Prostate gland (tissue), 2 donors: ENCODE results near the gene PSMA7. TPM values are rescaled to one million over a fixed set of nuclear protein-coding genes. Genes with fewer than 3 reads are reported as not detected.

ENCODE experiments used
- DNase-seq: peaks from one replicate; pipeline ENCODE4 v3.0.0-alpha.2; 2019; ENCODE audit warnings: low spot score
- H3K27ac ChIP-seq, 2 donors: fragments of 200-600 bp; sonication (generic); 2 replicates each; pipeline ENCODE4 v1.5.1; 2017 to 2019
- H3K27me3 ChIP-seq: fragments of 200-600 bp; sonication (generic); replicated peaks from 2 replicates; pipeline ENCODE4 v1.5.1; 2019; ENCODE audit not compliant: insufficient read depth
- H3K36me3 ChIP-seq, 2 donors: fragments of 200-600 bp; sonication (generic); 1 replicate in 1 of 2; 2 replicates in 1 of 2; pipeline versions ENCODE4 v1.5.1 to v1.8.1; 2017 to 2019
- H3K4me1 ChIP-seq: fragments of 200-600 bp; sonication (generic); replicated peaks from 2 replicates; pipeline ENCODE4 v1.5.1; 2019
- H3K4me3 ChIP-seq, 2 donors: fragments of 200-600 bp; sonication (generic); 2 replicates each; pipeline ENCODE4 v1.5.1; 2017 to 2019
- H3K9me3 ChIP-seq: fragments of 200-600 bp; sonication (generic); 2 replicates; pipeline ENCODE4 v1.5.1; 2017
- POLR2A ChIP-seq: fragments of 450-650 bp; IDR thresholded peaks from one replicate; pipeline ENCODE4 v1.6.1; 2016; ENCODE audit warnings: antibody characterized with exemption, mild to moderate bottlenecking
- POLR2AphosphoS5 ChIP-seq: sonication (generic); formaldehyde crosslinking; IDR thresholded peaks from one replicate; pipeline ENCODE4 v1.6.1; 2017; ENCODE audit warnings: antibody characterized with exemption
- WGBS: methylation state at CpG from one replicate; pipeline ENCODE4 v1.1.5; 2018; 5-methylcytosine and 5-hydroxymethylcytosine counted together
- intact Hi-C: fragments of 100-400 bp; cut with DNase I; formaldehyde crosslinking; loops from one replicate; pipeline ENCODE4 v1.14.2; 2022
- total RNA-seq, 2 donors: library from RNA; depleted of rRNA; stranded (reverse); fragments of >200 nt; gene quantifications; one replicate each; pipeline ENCODE4 v1.1.0, GENCODE V29; 2016
- TF ChIP-seq, protein P1 (sequence below), 4 experiments: fragments of 200-600 bp in 2 of 4; fragments of 450-650 bp in 2 of 4; sonication (generic) in 2 of 4; IDR thresholded peaks; 1 replicate in 3 of 4; 2 replicates in 1 of 4; pipeline ENCODE4 v1.5.1; 2016 to 2019; ENCODE audit warnings: antibody characterized with exemption in 4 of 4, mild to moderate bottlenecking in 2 of 4, moderate library complexity in 2 of 4

PSMA7 gene
- total RNA-seq, 2 donors from 2014 or later = 176 to 250 TPM

GRCh38 chr20:62159052-62159451 lies 15.9 kb upstream of the PSMA7 start:
- Histone ChIP-seq H3K27me3 (no peaks in the 10 kb centered on the region), H3K9me3 (no peaks in the 10 kb centered on the region), H3K36me3 (peaks cover 0 to 15% of the 10 kb centered on the region in 2 donors), H3K27ac (no peak overlapping the region), H3K4me3 (no peak overlapping the region), H3K4me1 (no peaks in the 10 kb centered on the region)
- no peak for DNase-seq
- 90% methylated on average over 11 of the region's 11 CpGs for WGBS
- no peak for TF ChIP-seq POLR2A
- TF ChIP-seq, protein P1, sequence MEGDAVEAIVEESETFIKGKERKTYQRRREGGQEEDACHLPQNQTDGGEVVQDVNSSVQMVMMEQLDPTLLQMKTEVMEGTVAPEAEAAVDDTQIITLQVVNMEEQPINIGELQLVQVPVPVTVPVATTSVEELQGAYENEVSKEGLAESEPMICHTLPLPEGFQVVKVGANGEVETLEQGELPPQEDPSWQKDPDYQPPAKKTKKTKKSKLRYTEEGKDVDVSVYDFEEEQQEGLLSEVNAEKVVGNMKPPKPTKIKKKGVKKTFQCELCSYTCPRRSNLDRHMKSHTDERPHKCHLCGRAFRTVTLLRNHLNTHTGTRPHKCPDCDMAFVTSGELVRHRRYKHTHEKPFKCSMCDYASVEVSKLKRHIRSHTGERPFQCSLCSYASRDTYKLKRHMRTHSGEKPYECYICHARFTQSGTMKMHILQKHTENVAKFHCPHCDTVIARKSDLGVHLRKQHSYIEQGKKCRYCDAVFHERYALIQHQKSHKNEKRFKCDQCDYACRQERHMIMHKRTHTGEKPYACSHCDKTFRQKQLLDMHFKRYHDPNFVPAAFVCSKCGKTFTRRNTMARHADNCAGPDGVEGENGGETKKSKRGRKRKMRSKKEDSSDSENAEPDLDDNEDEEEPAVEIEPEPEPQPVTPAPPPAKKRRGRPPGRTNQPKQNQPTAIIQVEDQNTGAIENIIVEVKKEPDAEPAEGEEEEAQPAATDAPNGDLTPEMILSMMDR (IDR thresholded peaks at IDR 0.05) = no peak
- TF ChIP-seq POLR2AphosphoS5 = no peak
- intact Hi-C loops = loop anchor here (5.0 kb wide), 1 partner anchor 147 kb away; no protein-coding TSS in a partner anchor

- Histone ChIP-seq H3K4me1 (no peaks in the 10 kb centered on the region), H3K27me3 (no peaks in the 10 kb centered on the region), H3K27ac (no peak overlapping the region), H3K36me3 (peaks cover 0 to 11% of the 10 kb centered on the region in 2 donors), H3K9me3 (no peaks in the 10 kb centered on the region), H3K4me3 (no peak overlapping the region)
- no peak for DNase-seq
- intact Hi-C loops = loop anchor here (5.0 kb wide), 1 partner anchor 146 kb away; no protein-coding TSS in a partner anchor
- 94% methylated on average over 22 of the region's 22 CpGs for WGBS
- no peak for TF ChIP-seq POLR2A
- TF ChIP-seq POLR2AphosphoS5 = no peak
- TF ChIP-seq, protein P1 (IDR thresholded peaks at IDR 0.05) = no peak
Observed at GRCh38 chr20:62158541-62158940, 15.3 kb upstream of the PSMA7 start.

- Histone ChIP-seq H3K27ac (no peak overlapping the region), H3K36me3 (peaks cover 0 to 11% of the 10 kb centered on the region in 2 donors), H3K9me3 (no peaks in the 10 kb centered on the region), H3K27me3 (no peaks in the 10 kb centered on the region), H3K4me1 (no peaks in the 10 kb centered on the region), H3K4me3 (no peak overlapping the region)
- TF ChIP-seq, protein P1 (IDR thresholded peaks at IDR 0.05) = no peak
- no peak for TF ChIP-seq POLR2A
- TF ChIP-seq POLR2AphosphoS5 = no peak
- DNase-seq = no peak
- intact Hi-C loops = loop anchor here (5.0 kb wide), 1 partner anchor 146 kb away; no protein-coding TSS in a partner anchor
- WGBS = 96% methylated on average over 12 of the region's 12 CpGs
Observed at GRCh38 chr20:62158088-62158400, 14.8 kb upstream of the PSMA7 start.

- no peaks in the 10 kb centered on the region for H3K9me3 ChIP-seq
- TF ChIP-seq POLR2A = no peak
- TF ChIP-seq, protein P1 (IDR thresholded peaks at IDR 0.05) = no peak
- no peak for TF ChIP-seq POLR2AphosphoS5
- H3K27me3 ChIP-seq = no peaks in the 10 kb centered on the region
- H3K36me3 ChIP-seq = peaks cover 0 to 11% of the 10 kb centered on the region in 2 donors
- no peak overlapping the region for H3K4me3 ChIP-seq
- no peaks in the 10 kb centered on the region for H3K4me1 ChIP-seq
- 91% methylated on average over 25 of the region's 25 CpGs for WGBS
- intact Hi-C loops = loop anchor here (5.0 kb wide), 1 partner anchor 145 kb away; no protein-coding TSS in a partner anchor
- no peak for DNase-seq
- H3K27ac ChIP-seq = no peak overlapping the region
Observed at GRCh38 chr20:62157387-62158087, 14.3 kb upstream of the PSMA7 start.
